Parathyroid adenoma (tissue), 2 donors: ENCODE data around the gene EIF3K.
A peak's percentile ranks its signal among the peaks of the same experiment; 100 is the strongest.

ENCODE experiments used
- H2AFZ ChIP-seq: fragments of 300-600 bp; sonication (generic); one replicate; pipeline ENCODE4 v1.7.0; 2017; ENCODE audit warnings: antibody characterized with exemption, mild to moderate bottlenecking
- H3K27ac ChIP-seq: fragments of 300-600 bp; sonication (generic); one replicate; pipeline ENCODE4 v1.7.0; 2017
- H3K27me3 ChIP-seq: fragments of 300-600 bp; sonication (generic); one replicate; pipeline ENCODE4 v1.7.0; 2017; ENCODE audit warnings: low read length; ENCODE audit not compliant: control insufficient read depth, insufficient read depth
- H3K36me3 ChIP-seq: fragments of 300-600 bp; sonication (generic); one replicate; pipeline ENCODE4 v1.7.0; 2017; ENCODE audit warnings: low read length; ENCODE audit not compliant: control insufficient read depth, insufficient read depth
- H3K4me1 ChIP-seq: fragments of 300-600 bp; sonication (generic); one replicate; pipeline ENCODE4 v1.7.0; 2017; ENCODE audit warnings: control low read depth
- H3K4me2 ChIP-seq: fragments of 300-600 bp; sonication (generic); one replicate; pipeline ENCODE4 v1.7.0; 2017; ENCODE audit warnings: low read length
- H3K4me3 ChIP-seq: fragments of 300-600 bp; sonication (generic); one replicate; pipeline ENCODE4 v1.7.0; 2017; ENCODE audit warnings: low read depth, low read length
- H3K79me2 ChIP-seq: fragments of 300-600 bp; sonication (generic); one replicate; pipeline ENCODE4 v1.7.0; 2017; ENCODE audit warnings: control low read depth
- H3K9ac ChIP-seq: fragments of 300-600 bp; sonication (generic); one replicate; pipeline ENCODE4 v1.7.0; 2017; ENCODE audit warnings: mild to moderate bottlenecking
- H3K9me3 ChIP-seq: fragments of 300-600 bp; sonication (generic); one replicate; pipeline ENCODE4 v1.7.0; 2017; ENCODE audit warnings: low read length; ENCODE audit not compliant: control insufficient read depth
- CTCF ChIP-seq: fragments of 300-600 bp; sonication (generic); IDR thresholded peaks from one replicate; pipeline ENCODE4 v1.7.0; 2017; ENCODE audit warnings: antibody characterized with exemption, mild to moderate bottlenecking
- donor health status: primary hyperparathyroidism.

EIF3K gene

GRCh38 chr19:38686530-38686888 lies 67.5 kb downstream of the EIF3K start:
- peak overlapping the region; percentile 100 for H3K27ac ChIP-seq
- H3K9me3 ChIP-seq: no peaks in the 10 kb centered on the region
- peaks cover 74% of the 10 kb centered on the region for H3K4me1 ChIP-seq
- no peak overlapping the region for H2AFZ ChIP-seq
- H3K79me2 ChIP-seq: peaks cover 70% of the 10 kb centered on the region
- peak overlapping the region; percentile 21 for H3K9ac ChIP-seq
- H3K4me2 ChIP-seq: peak overlapping the region; percentile 73
- H3K27me3 ChIP-seq: no peaks in the 10 kb centered on the region
- H3K4me3 ChIP-seq: peak overlapping the region; percentile 44
- H3K36me3 ChIP-seq: no peaks in the 10 kb centered on the region
- peak; percentile 11 for TF ChIP-seq CTCF
